Prostate gland (tissue), 2 donors: ENCODE results near the gene EAPP. TPM values are rescaled to one million over a fixed set of nuclear protein-coding genes. Genes with fewer than 3 reads are reported as not detected.
"Not testable (repeated sequence)": the region's sequence is repeated elsewhere in the genome, so short reads cannot be mapped to it uniquely, and the experiment has no call there.

Experiments
- DNase-seq: peaks from one replicate; pipeline ENCODE4 v3.0.0-alpha.2; 2019; ENCODE audit warnings: low spot score
- H3K27ac ChIP-seq, 2 donors: fragments of 200-600 bp; sonication (generic); 2 replicates each; pipeline ENCODE4 v1.5.1; 2017 to 2019
- H3K27me3 ChIP-seq: fragments of 200-600 bp; sonication (generic); replicated peaks from 2 replicates; pipeline ENCODE4 v1.5.1; 2019; ENCODE audit not compliant: insufficient read depth
- H3K36me3 ChIP-seq, 2 donors: fragments of 200-600 bp; sonication (generic); 1 replicate in 1 of 2; 2 replicates in 1 of 2; pipeline versions ENCODE4 v1.5.1 to v1.8.1; 2017 to 2019
- H3K4me1 ChIP-seq: fragments of 200-600 bp; sonication (generic); replicated peaks from 2 replicates; pipeline ENCODE4 v1.5.1; 2019
- H3K4me3 ChIP-seq, 2 donors: fragments of 200-600 bp; sonication (generic); 2 replicates each; pipeline ENCODE4 v1.5.1; 2017 to 2019
- H3K9me3 ChIP-seq: fragments of 200-600 bp; sonication (generic); 2 replicates; pipeline ENCODE4 v1.5.1; 2017
- POLR2A ChIP-seq: fragments of 450-650 bp; IDR thresholded peaks from one replicate; pipeline ENCODE4 v1.6.1; 2016; ENCODE audit warnings: antibody characterized with exemption, mild to moderate bottlenecking
- POLR2AphosphoS5 ChIP-seq: sonication (generic); formaldehyde crosslinking; IDR thresholded peaks from one replicate; pipeline ENCODE4 v1.6.1; 2017; ENCODE audit warnings: antibody characterized with exemption
- WGBS: methylation state at CpG from one replicate; pipeline ENCODE4 v1.1.5; 2018; 5-methylcytosine and 5-hydroxymethylcytosine counted together
- intact Hi-C: fragments of 100-400 bp; cut with DNase I; formaldehyde crosslinking; loops from one replicate; pipeline ENCODE4 v1.14.2; 2022
- total RNA-seq, 2 donors: library from RNA; depleted of rRNA; stranded (reverse); fragments of >200 nt; gene quantifications; one replicate each; pipeline ENCODE4 v1.1.0, GENCODE V29; 2016
- TF ChIP-seq, protein P1 (sequence below), 4 experiments: fragments of 200-600 bp in 2 of 4; fragments of 450-650 bp in 2 of 4; sonication (generic) in 2 of 4; IDR thresholded peaks; 1 replicate in 3 of 4; 2 replicates in 1 of 4; pipeline ENCODE4 v1.5.1; 2016 to 2019; ENCODE audit warnings: antibody characterized with exemption in 4 of 4, mild to moderate bottlenecking in 2 of 4, moderate library complexity in 2 of 4

Gene EAPP
- total RNA-seq, 2 donors from 2014 or later, result 41.6 to 52.6 TPM

DNA sequence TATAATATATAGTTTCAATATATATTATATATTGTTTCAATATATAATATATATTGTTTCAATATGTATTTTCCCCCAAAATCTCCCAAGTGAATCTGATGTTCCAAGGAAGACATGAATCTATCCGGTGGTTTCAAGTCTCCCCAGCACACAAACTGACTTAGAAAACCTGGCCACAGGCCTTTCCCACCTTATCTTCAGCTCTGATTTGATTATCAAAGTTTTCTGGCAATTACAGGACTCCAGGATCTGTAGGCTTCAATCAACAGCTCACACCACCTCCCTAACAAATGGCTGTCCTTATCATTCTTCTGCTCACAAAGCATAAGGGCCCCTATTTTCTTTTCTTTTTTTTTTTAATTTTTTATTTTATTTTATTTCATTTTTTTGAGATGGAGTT, 54.8 kb downstream of the EAPP start:
- Histone ChIP-seq H3K9me3 (no peaks in the 10 kb centered on the region), H3K4me3 (no peak overlapping the region), H3K4me1 (no peaks in the 10 kb centered on the region), H3K27me3 (no peaks in the 10 kb centered on the region), H3K36me3 (no peaks in the 10 kb centered on the region), H3K27ac (no peak overlapping the region)
- DNase-seq, result no peak
- WGBS, result 95% methylated on average over 1 of the region's 1 CpG
- TF ChIP-seq POLR2A (no peak), POLR2AphosphoS5 (no peak)
- TF ChIP-seq, protein P1, sequence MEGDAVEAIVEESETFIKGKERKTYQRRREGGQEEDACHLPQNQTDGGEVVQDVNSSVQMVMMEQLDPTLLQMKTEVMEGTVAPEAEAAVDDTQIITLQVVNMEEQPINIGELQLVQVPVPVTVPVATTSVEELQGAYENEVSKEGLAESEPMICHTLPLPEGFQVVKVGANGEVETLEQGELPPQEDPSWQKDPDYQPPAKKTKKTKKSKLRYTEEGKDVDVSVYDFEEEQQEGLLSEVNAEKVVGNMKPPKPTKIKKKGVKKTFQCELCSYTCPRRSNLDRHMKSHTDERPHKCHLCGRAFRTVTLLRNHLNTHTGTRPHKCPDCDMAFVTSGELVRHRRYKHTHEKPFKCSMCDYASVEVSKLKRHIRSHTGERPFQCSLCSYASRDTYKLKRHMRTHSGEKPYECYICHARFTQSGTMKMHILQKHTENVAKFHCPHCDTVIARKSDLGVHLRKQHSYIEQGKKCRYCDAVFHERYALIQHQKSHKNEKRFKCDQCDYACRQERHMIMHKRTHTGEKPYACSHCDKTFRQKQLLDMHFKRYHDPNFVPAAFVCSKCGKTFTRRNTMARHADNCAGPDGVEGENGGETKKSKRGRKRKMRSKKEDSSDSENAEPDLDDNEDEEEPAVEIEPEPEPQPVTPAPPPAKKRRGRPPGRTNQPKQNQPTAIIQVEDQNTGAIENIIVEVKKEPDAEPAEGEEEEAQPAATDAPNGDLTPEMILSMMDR (IDR thresholded peaks at IDR 0.05), result no peak
- intact Hi-C loops, result no loop called here

DNA sequence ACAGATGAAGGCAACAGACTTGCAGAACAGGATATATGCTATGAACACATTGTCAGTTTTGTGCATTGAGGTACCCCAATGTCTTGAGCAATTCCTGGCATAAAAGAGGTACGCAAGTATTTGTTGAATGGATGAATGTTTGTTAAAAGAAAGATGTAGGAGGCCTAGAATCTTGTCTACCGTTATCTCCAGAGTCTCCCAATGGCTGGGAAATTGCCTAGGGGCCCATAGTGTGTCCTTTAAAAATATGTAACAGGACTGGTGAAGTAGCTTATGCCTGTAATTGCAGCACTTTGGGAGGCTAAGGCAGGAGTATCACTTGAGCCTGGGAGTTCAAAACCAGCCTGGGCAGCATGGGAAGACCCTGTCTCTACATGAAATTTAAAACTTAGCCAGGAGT, 57.0 kb downstream of the EAPP start:
- no peaks in the 10 kb centered on the region for H3K4me1 ChIP-seq
- no peak for DNase-seq
- no peaks in the 10 kb centered on the region for H3K27me3 ChIP-seq
- H3K27ac ChIP-seq, result no peak overlapping the region
- H3K4me3 ChIP-seq, result no peak overlapping the region
- intact Hi-C loops, result no loop called here
- WGBS, result 89% methylated on average over 2 of the region's 2 CpGs
- no peaks in the 10 kb centered on the region for H3K36me3 ChIP-seq
- H3K9me3 ChIP-seq, result no peaks in the 10 kb centered on the region
- TF ChIP-seq POLR2A (no peak), POLR2AphosphoS5 (no peak)
- TF ChIP-seq, protein P1 (IDR thresholded peaks at IDR 0.05), result no peak

DNA sequence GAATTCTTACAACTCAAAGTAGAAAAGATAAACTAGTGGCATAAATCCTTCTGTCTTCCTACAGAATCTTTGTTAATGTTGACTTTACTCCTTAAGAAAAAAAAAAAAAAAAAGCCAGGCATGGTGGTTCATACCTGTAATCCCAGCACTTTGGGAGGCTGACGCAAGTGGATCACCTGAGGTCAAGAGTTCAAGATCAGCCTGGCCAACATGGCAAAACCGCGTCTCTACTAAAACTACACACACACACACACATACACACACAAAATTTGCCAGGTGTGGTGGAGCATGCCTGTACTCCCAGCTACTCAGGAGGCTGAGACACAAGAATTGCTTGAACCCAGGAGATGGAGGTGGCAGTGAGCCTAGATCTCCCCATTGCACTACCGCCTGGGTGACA, 59.8 kb downstream of the EAPP start:
- TF ChIP-seq, protein P1 (IDR thresholded peaks at IDR 0.05), result no peak
- TF ChIP-seq POLR2A (no peak), POLR2AphosphoS5 (no peak)
- no peak for DNase-seq
- no peaks in the 10 kb centered on the region for H3K9me3 ChIP-seq

DNA sequence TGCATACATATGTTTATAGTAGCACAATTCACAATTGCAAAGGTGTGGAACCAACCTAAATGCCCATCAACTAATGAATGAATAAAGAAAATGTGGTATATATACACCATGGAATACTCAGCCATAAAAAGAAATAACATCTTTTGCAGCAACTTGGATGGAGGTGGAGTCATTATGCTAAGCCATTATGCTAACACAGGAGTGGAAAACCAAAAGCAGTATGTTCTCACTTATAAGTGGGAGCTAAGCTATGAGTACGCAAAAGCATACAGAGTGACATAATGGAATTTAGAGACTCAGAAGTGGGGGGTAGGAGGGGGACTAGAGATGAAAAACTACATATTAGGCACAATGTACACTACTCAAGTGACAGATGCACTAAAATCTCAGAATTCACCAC, 61.2 kb downstream of the EAPP start:
- Histone ChIP-seq H3K4me3 (no peak overlapping the region), H3K27ac (no peak overlapping the region), H3K4me1 (no peaks in the 10 kb centered on the region), H3K36me3 (no peaks in the 10 kb centered on the region), H3K9me3 (no peaks in the 10 kb centered on the region), H3K27me3 (no peaks in the 10 kb centered on the region)
- DNase-seq, result no peak
- WGBS, result 78% methylated on average over 1 of the region's 1 CpG
- intact Hi-C loops, result no loop called here
- TF ChIP-seq, protein P1 (IDR thresholded peaks at IDR 0.05), result no peak
- TF ChIP-seq POLR2A (no peak), POLR2AphosphoS5 (no peak)

More for the DNA sequence above, 59.8 kb downstream of the EAPP start:
- Histone ChIP-seq H3K4me1 (no peaks in the 10 kb centered on the region), H3K27me3 (no peaks in the 10 kb centered on the region), H3K4me3 (no peak overlapping the region), H3K36me3 (no peaks in the 10 kb centered on the region), H3K27ac (no peak overlapping the region)
- WGBS, result 90% methylated on average over 4 of the region's 4 CpGs
- intact Hi-C loops, result no loop called here

DNA sequence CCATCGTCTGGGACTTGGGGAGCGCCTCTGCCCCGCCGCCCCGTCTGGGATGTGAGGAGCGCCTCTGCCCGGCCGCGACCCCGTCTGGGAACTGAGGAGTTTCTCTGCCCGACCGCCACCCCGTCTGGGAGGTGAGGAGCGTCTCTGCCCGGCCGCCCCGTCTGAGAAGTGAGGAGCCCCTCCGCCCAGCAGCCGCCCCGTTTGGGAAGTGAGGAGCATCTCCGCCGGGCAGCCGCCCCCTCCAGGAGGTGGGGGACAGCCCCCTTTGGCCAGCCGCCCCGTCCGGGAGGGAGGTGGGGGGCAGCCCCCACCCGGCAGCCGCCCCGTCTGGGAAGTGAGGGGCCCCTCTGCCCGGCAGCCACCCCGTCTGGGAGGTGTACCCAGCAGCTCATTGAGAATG, 63.5 kb downstream of the EAPP start:
- H3K9me3 ChIP-seq, intact Hi-C loops, H3K36me3 ChIP-seq, DNase-seq, H3K4me3 ChIP-seq, H3K4me1 ChIP-seq, H3K27ac ChIP-seq, H3K27me3 ChIP-seq: not testable (repeated sequence)
- 95% methylated on average over 30 of the region's 31 CpGs for WGBS
